ENCODE measurements around the gene TRIML1.

TRIML1 gene

GRCh38 chr4:188190461-188190860 is 51.2 kb downstream of the TRIML1 start:
- no peak for DNase-seq (ENCODE audit: low read depth)
- no peak overlapping the region for H3K4me3 ChIP-seq (ENCODE audit: low read length)
- TF ChIP-seq CTCF (conservative IDR thresholded peaks at IDR 0.05; ENCODE audit: low read depth, low read length), result no peak

GRCh38 chr4:188194421-188194820 is 55.2 kb downstream of the TRIML1 start:
- no peak for TF ChIP-seq CTCF (conservative IDR thresholded peaks at IDR 0.05; ENCODE audit: low read depth, low read length)
- no peak for DNase-seq (ENCODE audit: low read depth)
- no peak overlapping the region for H3K4me3 ChIP-seq (ENCODE audit: low read length)

- H3K4me3 ChIP-seq (ENCODE audit: low read length), result peak overlapping the region; percentile 25
- TF ChIP-seq CTCF (conservative IDR thresholded peaks at IDR 0.05; ENCODE audit: low read depth, low read length), result no peak
- no peak for DNase-seq (ENCODE audit: low read depth)
Measured at GRCh38 chr4:188195389-188195985, 56.2 kb downstream of the TRIML1 start.

GRCh38 chr4:188196134-188196735 is 57.0 kb downstream of the TRIML1 start:
- no peak for TF ChIP-seq CTCF (conservative IDR thresholded peaks at IDR 0.05; ENCODE audit: low read depth, low read length)
- peak overlapping the region; percentile 25 for H3K4me3 ChIP-seq (ENCODE audit: low read length)
- peak; percentile 57 for DNase-seq (ENCODE audit: low read depth)
